Testis (tissue), 3 donors: ENCODE data around the gene IPP. TPM values are rescaled to one million over a fixed set of nuclear protein-coding genes. Genes with fewer than 3 reads are reported as not detected.
"Not testable (repeated sequence)": the region's sequence is repeated elsewhere in the genome, so short reads cannot be mapped to it uniquely, and the experiment has no call there.

Source experiments
- DNase-seq: peaks from one replicate; pipeline ENCODE4 v3.0.0-alpha.2; 2019
- H3K27ac ChIP-seq, 2 donors: fragments of 200-600 bp; sonication (generic); one replicate each; pipeline ENCODE4 v1.5.1; 2019
- H3K27me3 ChIP-seq: fragments of 200-600 bp; sonication (generic); one replicate; pipeline ENCODE4 v1.5.1; 2019
- H3K36me3 ChIP-seq: fragments of 200-600 bp; sonication (generic); one replicate; pipeline ENCODE4 v1.5.1; 2017; ENCODE audit warnings: low read depth; ENCODE audit errors: missing control alignments
- H3K4me1 ChIP-seq: fragments of 200-600 bp; sonication (generic); one replicate; pipeline ENCODE4 v1.5.1; 2019
- H3K4me3 ChIP-seq, 2 donors: fragments of 200-600 bp; sonication (generic); one replicate each; pipeline ENCODE4 v1.5.1; 2017 to 2019
- H3K9me3 ChIP-seq: fragments of 200-600 bp; sonication (generic); one replicate; pipeline ENCODE4 v1.5.1; 2017
- CTCF ChIP-seq, 3 experiments: fragments of 450-650 bp in 2 of 3; fragments of 200-600 bp in 1 of 3; sonication (generic) in 1 of 3; IDR thresholded peaks; one replicate each; pipeline ENCODE4 v1.5.1; 2016 to 2019; ENCODE audit warnings: antibody characterized with exemption in 3 of 3, mild to moderate bottlenecking in 2 of 3, moderate library complexity in 1 of 3
- POLR2A ChIP-seq: fragments of 450-650 bp; IDR thresholded peaks from one replicate; pipeline ENCODE4 v1.6.1; 2017; ENCODE audit warnings: antibody characterized with exemption, mild to moderate bottlenecking, moderate library complexity
- WGBS, 2 donors: methylation state at CpG; one replicate each; pipeline ENCODE4 v1.1.5; 2018; 5-methylcytosine and 5-hydroxymethylcytosine counted together
- intact Hi-C: fragments of 100-400 bp; cut with DNase I; formaldehyde crosslinking; loops from one replicate; pipeline ENCODE4 v1.15.1; 2023; ENCODE audit warnings: low total_unique reads
- polyA plus RNA-seq: library from polyadenylated mRNA; stranded (reverse); fragments of 350-450 nt; fragmentation: Illumina TruSeq; extraction: RNeasy Lipid Tissue Mini Kit (QIAGEN cat#74804); gene quantifications from one replicate; pipeline ENCODE4 v1.2.3, GENCODE V29; 2014; ENCODE audit warnings: low read depth, low replicate concordance; ENCODE audit not compliant: insufficient read depth
- total RNA-seq, 2 donors: library from RNA; depleted of rRNA; stranded (reverse); fragments of >200 nt; gene quantifications; one replicate each; pipeline ENCODE4 v1.2.3, GENCODE V29; 2016

IPP gene
- total and polyA plus RNA-seq, 3 donors from 2014 or later, result 12.5 to 26.3 (median 20.5) TPM

GRCh38 chr1:45721207-45721606 is 29.2 kb downstream of the IPP start:
- no peaks in the 10 kb centered on the region for H3K4me1 ChIP-seq
- H3K27ac ChIP-seq, result no peak overlapping the region
- H3K4me3 ChIP-seq, result no peak overlapping the region
- no peaks in the 10 kb centered on the region for H3K9me3 ChIP-seq
- DNase-seq, result no peak
- H3K27me3 ChIP-seq, result no peaks in the 10 kb centered on the region
- H3K36me3 ChIP-seq, result no peaks in the 10 kb centered on the region
- WGBS, 2 donors, result 78 to 83% methylated on average over 1 of the region's 1 CpG
- intact Hi-C loops, result no loop called here
- TF ChIP-seq POLR2A, result no peak
- TF ChIP-seq CTCF (IDR thresholded peaks at IDR 0.05), result no peak

- DNase-seq, result no peak
- Histone ChIP-seq H3K27ac (no peak overlapping the region), H3K36me3 (no peaks in the 10 kb centered on the region), H3K4me3 (no peak overlapping the region), H3K9me3 (no peaks in the 10 kb centered on the region), H3K4me1 (no peaks in the 10 kb centered on the region), H3K27me3 (no peaks in the 10 kb centered on the region)
- 94 to 100% methylated on average over 1 of the region's 1 CpG for WGBS, 2 donors
- intact Hi-C loops, result no loop called here
- TF ChIP-seq CTCF (IDR thresholded peaks at IDR 0.05) (no peak), POLR2A (no peak)
These were observed 32.2 kb downstream of the IPP start for GRCh38 chr1:45718289-45718688.

- H3K9me3 ChIP-seq, H3K27ac ChIP-seq, intact Hi-C loops, DNase-seq, H3K36me3 ChIP-seq, H3K27me3 ChIP-seq, H3K4me1 ChIP-seq, H3K4me3 ChIP-seq: not testable (repeated sequence)
- 81 to 86% methylated on average over 8 of the region's 8 CpGs for WGBS, 2 donors
These were observed 33.1 kb downstream of the IPP start for GRCh38 chr1:45717386-45717785.

- WGBS, 2 donors, result 89 to 90% methylated on average over 3 of the region's 3 CpGs
- Histone ChIP-seq H3K4me1 (no peaks in the 10 kb centered on the region), H3K4me3 (no peak overlapping the region), H3K36me3 (no peaks in the 10 kb centered on the region), H3K27me3 (no peaks in the 10 kb centered on the region), H3K9me3 (no peaks in the 10 kb centered on the region), H3K27ac (no peak overlapping the region)
- no peak for DNase-seq
- intact Hi-C loops, result no loop called here
- TF ChIP-seq CTCF (IDR thresholded peaks at IDR 0.05), result no peak
- no peak for TF ChIP-seq POLR2A
These were observed 33.8 kb downstream of the IPP start for GRCh38 chr1:45716700-45717099.

- intact Hi-C loops, result no loop called here
- TF ChIP-seq POLR2A, result no peak
- TF ChIP-seq CTCF (IDR thresholded peaks at IDR 0.05), result no peak
- Histone ChIP-seq H3K4me3 (no peak overlapping the region), H3K9me3 (no peaks in the 10 kb centered on the region), H3K27ac (no peak overlapping the region), H3K27me3 (no peaks in the 10 kb centered on the region), H3K36me3 (no peaks in the 10 kb centered on the region), H3K4me1 (no peaks in the 10 kb centered on the region)
- 88 to 90% methylated on average over 3 of the region's 3 CpGs for WGBS, 2 donors
- no peak for DNase-seq
These were observed 36.7 kb downstream of the IPP start for GRCh38 chr1:45713711-45714110.
